Hindlimb muscle (tissue), 1 donor: ENCODE measurements around the gene ADAMTS3. TPM values are rescaled to one million over a fixed set of nuclear protein-coding genes. Genes with fewer than 3 reads are reported as not detected.
"Not testable (repeated sequence)": the region's sequence is repeated elsewhere in the genome, so short reads cannot be mapped to it uniquely, and the experiment has no call there.

Experiments
- DNase-seq: peaks from one replicate; pipeline ENCODE4 v3.0.0-alpha.2; 2013
- polyA plus RNA-seq: library from polyadenylated mRNA; unstranded; fragments of 120-200 nt; gene quantifications from one replicate; pipeline ENCODE4 v1.2.1, GENCODE V29; 2013; ENCODE audit not compliant: insufficient read length

Gene ADAMTS3
- polyA plus RNA-seq, 1 donor: 1.6 TPM

GRCh38 chr4:72552447-72552846 lies 16.6 kb downstream of the ADAMTS3 start:
- DNase-seq: no peak

GRCh38 chr4:72546456-72546855 lies 22.6 kb downstream of the ADAMTS3 start:
- no peak for DNase-seq

DNA sequence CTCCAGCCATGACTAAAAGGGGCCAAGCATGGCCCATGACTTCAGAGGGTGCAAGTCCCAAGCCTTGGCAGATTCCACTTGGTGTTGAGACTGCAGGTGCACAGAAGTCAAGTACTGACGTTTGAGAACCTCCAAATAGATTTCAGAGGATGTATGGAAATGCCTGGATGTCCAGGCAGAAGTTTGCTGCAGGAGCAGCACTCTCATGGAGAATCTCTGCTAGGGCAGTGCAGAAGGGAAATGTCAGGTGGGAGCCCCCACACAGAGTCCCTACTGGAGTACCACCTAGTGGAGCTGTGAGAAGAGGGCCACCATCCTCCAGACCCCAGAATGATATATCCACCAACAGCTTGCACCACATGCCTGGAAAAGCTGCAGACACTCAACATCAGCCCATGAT lies 28.3 kb downstream of the ADAMTS3 start:
- not testable (repeated sequence) for DNase-seq

- DNase-seq: no peak
These were observed 31.0 kb downstream of the ADAMTS3 start for GRCh38 chr4:72538006-72538405.

- no peak for DNase-seq
These were observed 32.6 kb downstream of the ADAMTS3 start for GRCh38 chr4:72536443-72536842.

DNA sequence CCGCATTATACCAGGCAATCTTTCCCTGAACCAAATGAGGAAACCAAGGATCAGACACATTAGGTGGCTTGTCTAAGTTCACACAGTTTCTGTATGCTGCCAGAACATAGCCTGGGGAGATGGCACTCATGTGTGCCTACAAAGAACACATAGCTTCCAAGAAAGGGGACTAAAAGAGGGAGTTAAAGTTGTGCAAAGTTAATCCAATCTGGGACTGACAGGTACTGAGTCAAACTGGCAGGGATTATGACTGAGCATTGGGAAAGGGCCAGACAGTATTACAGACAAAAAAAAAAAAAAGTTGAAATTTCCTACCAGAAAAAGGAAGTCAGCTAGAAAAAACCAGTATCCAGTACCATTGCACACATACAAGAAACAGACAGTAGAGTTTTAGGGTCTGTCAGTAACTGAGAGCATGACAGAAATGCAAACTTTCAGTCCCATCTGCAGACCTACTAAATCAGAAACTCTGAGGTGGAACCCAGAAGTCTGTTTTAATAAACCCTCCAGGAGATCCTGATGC lies 37.2 kb downstream of the ADAMTS3 start:
- DNase-seq: no peak

GRCh38 chr4:72531322-72531721 lies 37.7 kb downstream of the ADAMTS3 start:
- DNase-seq: no peak

- DNase-seq: no peak
These were observed 39.7 kb downstream of the ADAMTS3 start for GRCh38 chr4:72529148-72529822.

- no peak for DNase-seq
These were observed 41.9 kb downstream of the ADAMTS3 start for GRCh38 chr4:72527038-72527646.

DNA sequence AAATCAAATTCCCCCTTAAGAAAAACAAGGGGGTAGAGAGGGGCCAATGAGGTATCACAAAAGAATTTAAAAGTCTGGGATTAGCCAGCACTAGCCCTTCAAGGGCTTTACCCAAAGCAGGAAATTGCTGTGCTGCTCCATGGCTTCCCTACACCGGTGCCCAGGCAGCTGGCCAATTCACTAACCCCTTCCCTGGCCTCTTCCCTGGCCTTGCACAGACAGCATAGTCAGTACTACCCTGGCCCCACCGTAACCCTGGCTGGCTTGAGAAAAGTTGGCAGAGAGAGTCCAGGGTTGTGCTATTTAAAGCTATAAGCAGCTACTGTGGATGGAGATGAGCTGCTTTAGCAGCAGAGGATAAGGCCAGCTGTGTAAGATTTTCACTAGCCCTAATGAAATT lies 43.1 kb downstream of the ADAMTS3 start:
- DNase-seq: peak; percentile 81

GRCh38 chr4:72522440-72522839 lies 46.6 kb downstream of the ADAMTS3 start:
- no peak for DNase-seq

GRCh38 chr4:72513227-72513626 lies 55.8 kb downstream of the ADAMTS3 start:
- DNase-seq: no peak

GRCh38 chr4:72507860-72508419 lies 61.1 kb downstream of the ADAMTS3 start:
- no peak for DNase-seq

DNA sequence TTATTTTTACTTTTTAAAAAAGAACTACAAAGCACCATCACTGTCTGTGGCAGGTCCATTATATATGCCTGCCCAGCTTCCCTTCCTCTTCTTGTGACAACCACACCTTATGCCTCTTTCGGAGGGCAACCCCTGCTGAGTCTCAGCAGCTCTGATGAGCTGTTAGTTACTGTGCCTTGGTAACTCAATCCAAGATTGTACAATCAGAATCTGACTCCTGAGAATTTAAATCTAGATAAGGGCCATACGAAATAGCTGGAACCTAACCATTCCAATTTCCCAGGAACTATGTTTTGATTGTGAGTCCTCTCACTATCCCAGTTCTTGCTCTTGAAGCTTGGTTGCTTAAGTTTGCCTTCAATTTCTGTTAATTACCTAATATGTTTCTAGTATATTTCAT lies 61.9 kb downstream of the ADAMTS3 start:
- no peak for DNase-seq

DNA sequence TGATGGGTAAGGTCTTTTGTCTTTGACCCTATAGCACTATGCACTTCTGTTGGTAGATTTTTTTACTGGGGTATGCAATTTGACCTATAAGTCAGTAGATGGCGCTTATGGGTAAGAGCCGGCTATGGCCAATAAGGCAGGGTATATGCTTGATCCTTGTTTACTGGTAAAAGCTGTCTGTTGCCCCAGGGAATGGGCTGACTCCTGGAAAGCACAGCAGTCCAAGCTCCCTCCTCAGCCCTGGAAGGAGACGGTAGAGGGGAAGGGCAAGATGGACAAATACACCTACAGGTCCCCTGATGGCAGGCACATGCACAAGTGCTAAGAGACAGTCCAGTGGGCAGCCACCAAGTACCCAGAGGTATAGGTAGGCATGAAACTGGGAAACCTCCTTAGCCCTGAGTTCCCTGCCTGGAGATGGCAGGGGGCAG lies 63.7 kb downstream of the ADAMTS3 start:
- no peak for DNase-seq

DNA sequence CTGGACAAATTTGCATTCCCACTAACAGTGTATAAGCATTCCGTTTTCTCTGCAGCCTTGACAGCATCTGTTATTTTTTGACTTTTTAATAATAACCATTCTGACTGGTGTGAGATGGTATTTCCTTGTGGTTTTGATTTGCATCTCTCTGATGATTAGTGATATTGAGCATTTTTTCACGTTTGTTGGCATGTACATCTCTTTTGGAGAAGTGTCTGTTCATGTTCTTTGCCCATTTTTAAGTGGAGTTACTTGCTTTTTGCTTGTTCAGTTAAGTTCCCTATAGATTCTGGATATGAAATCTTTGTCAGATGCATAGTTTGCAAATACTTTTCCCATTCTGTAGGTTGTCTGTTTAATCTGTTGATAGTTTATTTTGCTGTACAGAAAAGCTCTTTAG lies 68.8 kb downstream of the ADAMTS3 start:
- DNase-seq: no peak

DNA sequence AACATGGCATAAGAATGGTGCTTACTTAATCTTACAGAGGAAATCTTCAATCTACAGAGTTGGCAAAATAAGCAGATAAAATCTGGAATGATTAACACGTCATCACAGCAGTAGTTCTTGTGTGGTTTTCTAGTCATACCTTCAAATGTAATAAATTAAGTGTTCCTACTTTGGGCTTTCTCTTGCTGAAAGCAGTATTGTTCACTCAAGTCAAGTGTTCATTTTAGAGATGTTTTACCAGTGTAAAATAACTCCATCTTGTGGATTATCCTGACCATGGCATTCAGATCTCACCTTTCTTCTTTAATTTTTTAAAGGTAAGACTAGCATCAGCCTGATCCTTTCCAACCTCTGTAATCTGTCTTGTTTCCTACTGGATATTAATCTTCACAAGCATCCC lies 72.9 kb downstream of the ADAMTS3 start:
- no peak for DNase-seq

DNA sequence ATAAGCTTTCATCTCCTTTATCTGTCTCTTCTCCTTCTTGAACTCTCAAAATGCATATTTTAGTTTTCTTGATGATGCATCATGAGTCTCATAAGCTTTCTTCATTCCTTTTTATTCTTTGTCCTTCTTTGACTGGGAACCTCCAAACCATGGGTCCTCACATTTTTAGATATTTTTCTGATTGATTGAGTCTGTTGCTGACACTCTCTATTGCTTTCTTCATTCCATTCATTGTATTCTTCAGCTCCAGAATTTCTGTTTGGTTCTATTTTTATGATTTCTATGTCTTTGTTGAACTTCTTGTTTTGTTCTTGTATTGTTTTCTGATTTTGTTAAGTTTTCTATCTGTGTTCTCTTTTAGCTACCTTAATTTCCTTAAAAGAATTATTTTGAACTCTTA lies 74.9 kb downstream of the ADAMTS3 start:
- no peak for DNase-seq

- DNase-seq: no peak
These were observed 79.8 kb downstream of the ADAMTS3 start for GRCh38 chr4:72489267-72489666.

DNA sequence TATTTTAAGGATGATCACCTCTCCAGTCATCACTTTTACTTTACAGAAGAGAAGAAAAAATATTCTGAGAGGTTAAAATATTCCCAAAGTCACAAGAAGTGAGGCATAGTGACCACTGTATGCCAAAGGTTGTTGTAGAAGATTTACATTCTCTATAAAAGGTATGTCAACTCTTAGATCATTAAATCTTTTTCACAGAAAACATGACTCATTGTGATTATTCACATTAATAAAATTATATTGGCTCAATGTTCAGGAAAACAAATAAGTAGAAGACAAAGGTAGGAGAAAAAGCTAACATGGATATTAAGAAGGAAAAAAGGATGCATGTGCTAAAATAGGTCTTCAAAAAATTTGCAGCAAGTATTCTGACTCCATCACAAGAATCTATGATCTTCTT lies 82.0 kb downstream of the ADAMTS3 start:
- no peak for DNase-seq

- peak; percentile 20 for DNase-seq
These were observed 84.0 kb downstream of the ADAMTS3 start for GRCh38 chr4:72484981-72485380.

- DNase-seq: no peak
These were observed 95.6 kb downstream of the ADAMTS3 start for GRCh38 chr4:72473434-72473900.

DNA sequence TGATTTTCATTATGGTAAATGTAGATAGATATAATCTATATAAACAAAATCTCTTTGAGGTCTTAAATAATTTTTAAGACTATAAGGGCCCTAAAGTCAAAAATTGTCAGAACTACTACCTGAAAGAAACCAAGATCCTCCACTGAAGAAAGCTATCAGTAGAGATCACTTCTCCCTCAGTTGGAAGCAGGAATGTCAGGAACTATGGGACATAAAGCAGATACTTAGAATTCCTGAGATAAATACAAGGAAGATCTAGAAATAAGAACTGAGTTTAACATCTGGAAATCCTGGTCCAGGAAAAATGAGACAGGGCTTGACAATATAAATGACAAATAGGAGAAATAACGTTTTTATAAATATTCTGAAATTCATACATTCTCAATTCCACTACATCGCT lies 97.2 kb downstream of the ADAMTS3 start:
- no peak for DNase-seq
